ENCODE data around the gene ANTKMT. TPM values are rescaled to one million over a fixed set of nuclear protein-coding genes. Genes with fewer than 3 reads are reported as not detected.
"Not testable (repeated sequence)": the region's sequence is repeated elsewhere in the genome, so short reads cannot be mapped to it uniquely, and the experiment has no call there.

The ANTKMT gene
- total and polyA plus RNA-seq, 2 of the 8 experiments (the other 6 are each of a cell fraction or from before 2014, with no cell fraction given): 26.5 to 26.6 TPM

DNA sequence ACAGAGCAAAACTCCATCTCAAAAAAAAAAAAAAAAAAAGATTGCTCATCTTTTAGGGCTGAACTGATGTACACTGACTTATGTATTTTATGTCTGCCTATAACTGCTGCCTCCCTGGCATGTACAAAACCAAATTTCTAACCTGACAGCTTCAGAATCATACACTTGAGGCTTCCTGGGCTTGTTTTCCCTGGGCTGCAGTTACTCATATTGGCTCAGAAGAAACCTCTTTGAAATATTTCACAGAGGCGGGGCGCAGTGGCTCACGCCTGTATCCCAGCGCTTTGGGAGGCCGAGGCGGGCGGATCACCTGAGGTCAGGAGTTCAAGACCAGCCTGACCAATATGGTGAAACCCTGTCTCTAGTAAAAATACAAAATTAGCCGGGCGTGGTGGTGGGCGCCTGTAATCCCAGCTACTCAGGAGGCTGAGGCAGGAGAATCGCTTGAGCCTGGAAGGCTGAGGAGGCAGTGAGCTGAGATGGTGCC is 33.2 kb downstream of the ANTKMT start:
- DNase-seq (ENCODE audit: low read depth in 1 of 2, low spot score in 2 of 2); H3K27me3 ChIP-seq (replicated peaks in 1 of 4; ENCODE audit: control insufficient read depth in 3 of 4, extremely low read depth in 1 of 4, insufficient read depth in 3 of 4, low read length in 3 of 4); FAIRE-seq; H2AFZ ChIP-seq (ENCODE audit: low read length); H2BK20ac ChIP-seq (ENCODE audit: low read length); H3K36me3 ChIP-seq (ENCODE audit: control insufficient read depth in 2 of 4, insufficient read depth in 4 of 4, low read length in 3 of 4); H2BK15ac ChIP-seq (ENCODE audit: low read length); H2BK12ac ChIP-seq (ENCODE audit: low read depth, low read length); H3K4ac ChIP-seq (replicated peaks; ENCODE audit: insufficient read length, low read depth, low read length); H3K9me3 ChIP-seq (ENCODE audit: insufficient read depth in 2 of 2, low read depth in 1 of 2, low read length in 1 of 2); H3K14ac ChIP-seq (ENCODE audit: insufficient read length); H3K18ac ChIP-seq (ENCODE audit: extremely low read depth, low read length); H3K79me1 ChIP-seq (ENCODE audit: low read depth, low read length); H3K9ac ChIP-seq (replicated peaks in 1 of 4; ENCODE audit: extremely low read depth in 1 of 4, low read depth in 3 of 4, low read length in 3 of 4); H3K79me2 ChIP-seq (ENCODE audit: control insufficient read depth in 1 of 2, insufficient read depth in 2 of 2, low read length in 2 of 2); H3K4me2 ChIP-seq (ENCODE audit: insufficient read depth in 1 of 2, low read depth in 2 of 2, low read length in 2 of 2); H4K20me1 ChIP-seq (replicated peaks in 1 of 2; ENCODE audit: control insufficient read depth in 1 of 2, insufficient read depth in 2 of 2, low read length in 2 of 2); H4K8ac ChIP-seq (ENCODE audit: extremely low read depth, insufficient read depth, low read length); H3K23ac ChIP-seq (ENCODE audit: insufficient read length); H4K5ac ChIP-seq (ENCODE audit: insufficient read length, low read depth, low read length); H4K91ac ChIP-seq (replicated peaks; ENCODE audit: insufficient read length, low read length); H3K27ac ChIP-seq (ENCODE audit: low read depth, low read length); H2AK5ac ChIP-seq (ENCODE audit: low read depth, low read length); H3K23me2 ChIP-seq (ENCODE audit: low read depth, low read length); H2BK5ac ChIP-seq (ENCODE audit: low read depth, low read length); H3K4me3 ChIP-seq (ENCODE audit: extremely low read depth in 1 of 4, insufficient read depth in 2 of 4, low read depth in 3 of 4, low read length in 4 of 4); H2BK120ac ChIP-seq (replicated peaks; ENCODE audit: low read depth, low read length); H3K56ac ChIP-seq (replicated peaks; ENCODE audit: insufficient read length, low read depth, low read length): not testable (repeated sequence)
- 90% methylated on average over 11 of the region's 11 CpGs; no CpG with 5 or more reads in 1 of the 2 experiments for WGBS, 2 experiments (ENCODE audit: extremely low coverage in 1 of 2, insufficient coverage in 1 of 2, insufficient read length in 1 of 2, insufficient replicate concordance in 2 of 2, low coverage in 1 of 2, low lambda C conversion rate in 2 of 2, missing lambda C conversion rate in 1 of 2)
- CTCF ChIA-PET (ENCODE audit: partially characterized antibody): interaction anchor here (0.6 to 35.8 kb wide), 7 partner anchors 8 to 42 kb away, joined by 3 to 977 read pairs (median 5); partner anchors contain the start of genes ANTKMT, CCDC78, FBXL16 and HAGHL
- POLR2A ChIA-PET (ENCODE audit: partially characterized antibody): interaction anchor here (0.6 to 1.7 kb wide), 3 partner anchors 9 to 38 kb away, joined by 4 to 6 read pairs (median 4); no protein-coding TSS in a partner anchor
- peaks cover 3 to 12% (median 5%) of the 10 kb centered on the region in 4 experiments; a peak in 5 of 7 replicates for H3K4me1 ChIP-seq (replicated peaks in 1 of 4; ENCODE audit: control insufficient read depth in 3 of 4, insufficient read depth in 4 of 4, low read length in 3 of 4)
